Glutamatergic neuron (in vitro differentiated cells): ENCODE results near the gene PTP4A2. TPM values are rescaled to one million over a fixed set of nuclear protein-coding genes. Genes with fewer than 3 reads are reported as not detected.
"Not testable (repeated sequence)": the region's sequence is repeated elsewhere in the genome, so short reads cannot be mapped to it uniquely, and the experiment has no call there.

Experiments
- DNase-seq: peaks from one replicate; pipeline ENCODE4 v3.0.0; 2022
- H3K27ac Mint-ChIP-seq: one replicate; pipeline ENCODE4 v1.8.0; 2020; ENCODE audit warnings: mild to moderate bottlenecking, mixed read lengths, inconsistent platforms; ENCODE audit not compliant: unreplicated experiment
- H3K27me3 Mint-ChIP-seq: one replicate; pipeline ENCODE4 v1.8.0; 2020; ENCODE audit warnings: mild to moderate bottlenecking, moderate library complexity, mixed read lengths, inconsistent platforms; ENCODE audit not compliant: unreplicated experiment
- H3K36me3 Mint-ChIP-seq: one replicate; pipeline ENCODE4 v1.8.0; 2020; ENCODE audit warnings: mild to moderate bottlenecking, mixed read lengths, inconsistent platforms; ENCODE audit not compliant: unreplicated experiment
- H3K4me1 Mint-ChIP-seq: one replicate; pipeline ENCODE4 v1.8.0; 2020; ENCODE audit warnings: mild to moderate bottlenecking, low read depth, mixed read lengths, inconsistent platforms; ENCODE audit not compliant: unreplicated experiment
- H3K4me3 Mint-ChIP-seq: one replicate; pipeline ENCODE4 v1.8.0; 2020; ENCODE audit warnings: mild to moderate bottlenecking, mixed read lengths, inconsistent platforms; ENCODE audit not compliant: unreplicated experiment
- H3K9me3 Mint-ChIP-seq: one replicate; pipeline ENCODE4 v1.8.0; 2020; ENCODE audit warnings: mild to moderate bottlenecking, moderate library complexity, mixed read lengths, inconsistent platforms; ENCODE audit not compliant: unreplicated experiment
- total RNA-seq: library from RNA; stranded (reverse); fragmentation: NEBNext Ultra II Directional; extraction: Animal tissue kit (Norgen Biotek cat#: 25700); gene quantifications from one replicate; pipeline ENCODE4 v1.2.1, GENCODE V29; 2021; ENCODE audit not compliant: unreplicated experiment
- TF ChIP-seq, protein P1 (sequence below): fragments of 200-600 bp; sonication (generic); IDR thresholded peaks from one replicate; pipeline ENCODE4 v1.5.0; 2021; ENCODE audit not compliant: partially characterized antibody, unreplicated experiment

The PTP4A2 gene
- total RNA-seq, 1 donor from 2014 or later = 120 TPM

DNA sequence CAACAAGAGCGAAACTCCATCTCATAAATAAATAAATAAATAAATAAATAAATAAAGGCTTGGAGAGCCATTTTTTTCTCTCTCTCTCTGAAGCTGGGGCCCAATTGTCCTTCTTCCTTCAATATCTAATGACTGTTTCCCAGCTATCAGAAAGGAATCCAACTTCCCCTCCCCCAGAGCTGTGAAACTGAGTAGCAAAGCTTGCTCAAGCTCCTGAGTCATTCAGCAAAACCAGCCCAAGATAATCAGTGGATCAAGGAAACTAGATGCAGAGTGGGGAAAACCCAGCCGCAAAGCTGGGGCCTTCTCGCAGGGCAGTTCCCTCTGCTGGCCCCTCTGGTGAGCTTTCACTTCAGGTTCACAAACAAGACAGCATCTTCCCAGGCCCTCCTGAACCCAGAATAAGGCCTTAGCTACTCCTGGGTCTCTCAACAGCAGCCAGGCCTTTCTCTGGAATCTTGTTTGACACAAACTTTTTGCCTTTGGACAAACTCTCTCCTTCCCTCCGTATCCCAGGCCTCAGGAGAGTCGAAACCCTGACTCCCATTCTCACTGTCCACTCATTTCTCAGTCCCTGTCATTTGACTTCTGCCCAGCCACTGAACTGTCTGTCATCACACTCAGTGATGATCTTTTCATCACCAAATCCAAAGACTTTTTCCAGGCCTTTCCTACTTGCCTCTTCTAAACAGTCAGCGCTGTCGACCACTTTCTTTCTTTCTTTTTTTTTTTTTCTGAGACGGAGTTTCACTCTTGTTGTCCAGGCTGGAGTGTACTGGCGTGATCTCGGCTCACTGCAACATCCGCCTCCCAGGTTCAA, 18.0 kb upstream of the PTP4A2 start:
- Mint-ChIP-seq H3K27me3 (peaks cover 10% of the 10 kb centered on the region), H3K4me3 (no peak overlapping the region), H3K27ac (peak overlapping the region; percentile 18), H3K36me3 (no peaks in the 10 kb centered on the region), H3K4me1 (peaks cover 9% of the 10 kb centered on the region), H3K9me3 (peaks cover 5% of the 10 kb centered on the region)
- TF ChIP-seq, protein P1, sequence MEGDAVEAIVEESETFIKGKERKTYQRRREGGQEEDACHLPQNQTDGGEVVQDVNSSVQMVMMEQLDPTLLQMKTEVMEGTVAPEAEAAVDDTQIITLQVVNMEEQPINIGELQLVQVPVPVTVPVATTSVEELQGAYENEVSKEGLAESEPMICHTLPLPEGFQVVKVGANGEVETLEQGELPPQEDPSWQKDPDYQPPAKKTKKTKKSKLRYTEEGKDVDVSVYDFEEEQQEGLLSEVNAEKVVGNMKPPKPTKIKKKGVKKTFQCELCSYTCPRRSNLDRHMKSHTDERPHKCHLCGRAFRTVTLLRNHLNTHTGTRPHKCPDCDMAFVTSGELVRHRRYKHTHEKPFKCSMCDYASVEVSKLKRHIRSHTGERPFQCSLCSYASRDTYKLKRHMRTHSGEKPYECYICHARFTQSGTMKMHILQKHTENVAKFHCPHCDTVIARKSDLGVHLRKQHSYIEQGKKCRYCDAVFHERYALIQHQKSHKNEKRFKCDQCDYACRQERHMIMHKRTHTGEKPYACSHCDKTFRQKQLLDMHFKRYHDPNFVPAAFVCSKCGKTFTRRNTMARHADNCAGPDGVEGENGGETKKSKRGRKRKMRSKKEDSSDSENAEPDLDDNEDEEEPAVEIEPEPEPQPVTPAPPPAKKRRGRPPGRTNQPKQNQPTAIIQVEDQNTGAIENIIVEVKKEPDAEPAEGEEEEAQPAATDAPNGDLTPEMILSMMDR = no peak
- no peak for DNase-seq

DNA sequence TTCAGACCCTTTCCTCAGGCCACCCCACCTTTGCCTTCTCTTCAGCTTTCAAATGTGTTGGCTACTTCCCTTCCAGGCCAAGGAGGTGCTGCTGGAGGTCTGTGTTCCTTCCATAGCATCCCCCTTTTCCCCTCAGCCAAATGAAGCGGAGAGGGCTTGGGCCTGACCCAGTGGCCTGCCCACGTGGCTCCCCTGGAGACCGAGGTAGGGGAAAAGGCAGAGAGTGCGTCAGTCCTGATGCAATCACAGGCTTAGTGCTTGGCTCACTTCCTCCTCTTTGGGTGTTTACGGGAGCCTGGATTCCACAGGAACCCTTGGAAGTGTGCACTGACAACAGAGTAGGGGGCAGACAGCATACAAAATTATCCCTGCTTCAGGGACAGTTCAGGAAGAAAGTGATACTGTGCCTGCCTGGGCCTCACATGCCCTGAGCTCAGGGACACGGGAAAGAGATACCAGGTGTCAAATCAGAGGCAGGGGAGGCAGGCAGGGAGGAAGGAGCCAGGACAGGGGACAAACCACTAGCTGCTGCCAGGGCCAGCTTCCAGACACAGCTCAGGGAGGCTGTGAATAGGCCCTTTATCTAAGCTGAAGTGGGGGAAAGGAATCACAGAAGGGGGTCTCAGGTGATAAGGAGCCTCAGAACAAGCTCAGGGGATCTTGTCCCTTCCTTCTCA, 16.6 kb upstream of the PTP4A2 start:
- H3K9me3 Mint-ChIP-seq = peaks cover 5% of the 10 kb centered on the region
- peaks cover 8% of the 10 kb centered on the region for H3K4me1 Mint-ChIP-seq
- TF ChIP-seq, protein P1 = no peak
- no peaks in the 10 kb centered on the region for H3K36me3 Mint-ChIP-seq
- peaks cover 10% of the 10 kb centered on the region for H3K27me3 Mint-ChIP-seq
- DNase-seq = no peak
- H3K4me3 Mint-ChIP-seq = no peak overlapping the region
- H3K27ac Mint-ChIP-seq = no peak overlapping the region

DNA sequence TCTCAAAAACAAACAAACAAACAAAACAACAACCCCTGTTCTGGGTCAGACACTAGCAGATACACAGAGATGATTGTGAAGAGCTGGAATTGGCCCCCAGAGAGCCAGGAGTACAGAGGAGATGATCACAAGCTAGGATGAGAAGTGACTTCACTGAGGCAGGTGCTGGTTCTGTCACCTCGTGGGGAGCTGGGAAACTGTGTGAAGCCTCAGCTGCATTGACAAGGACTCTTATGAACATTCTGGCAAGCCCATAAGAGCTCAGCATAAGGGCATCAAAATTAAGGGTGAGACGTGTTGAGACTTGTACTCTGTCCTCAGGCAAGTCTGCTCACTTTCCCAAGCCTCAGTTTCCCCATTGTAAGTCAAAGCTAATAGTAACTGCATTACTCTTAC, 14.7 kb upstream of the PTP4A2 start:
- no peak for DNase-seq
- Mint-ChIP-seq H3K27me3 (peaks cover 6% of the 10 kb centered on the region), H3K27ac (no peak overlapping the region)

DNA sequence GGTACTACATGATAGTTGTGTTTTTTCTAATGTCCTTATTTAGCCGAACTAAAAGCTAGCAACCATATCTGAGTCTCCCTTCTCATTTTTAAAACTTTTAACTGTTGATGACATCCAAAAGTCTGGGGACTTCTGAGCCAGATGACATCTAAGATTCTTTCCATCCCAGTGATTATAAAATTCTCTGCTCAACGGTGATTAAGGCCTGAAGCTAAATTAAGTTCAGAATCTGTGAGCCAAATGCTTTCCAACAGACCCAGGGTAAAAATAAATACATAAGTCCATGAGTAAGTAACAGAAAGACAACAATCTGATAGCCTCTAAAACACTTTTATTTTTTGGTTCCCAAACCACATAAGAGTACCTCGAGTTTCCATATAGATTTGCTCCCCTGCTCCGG, 13.1 kb upstream of the PTP4A2 start:
- Mint-ChIP-seq H3K4me3 (no peak overlapping the region), H3K27ac (no peak overlapping the region), H3K4me1 (peaks cover under 1% of the 10 kb centered on the region), H3K9me3 (no peaks in the 10 kb centered on the region), H3K36me3 (no peaks in the 10 kb centered on the region), H3K27me3 (peaks cover 6% of the 10 kb centered on the region)
- no peak for DNase-seq
- TF ChIP-seq, protein P1 = no peak

More for the DNA sequence above, 14.7 kb upstream of the PTP4A2 start:
- H3K9me3 Mint-ChIP-seq = no peaks in the 10 kb centered on the region
- H3K36me3 Mint-ChIP-seq = no peaks in the 10 kb centered on the region
- H3K4me1 Mint-ChIP-seq = peaks cover 2% of the 10 kb centered on the region
- H3K4me3 Mint-ChIP-seq = no peak overlapping the region
- TF ChIP-seq, protein P1 = no peak

DNA sequence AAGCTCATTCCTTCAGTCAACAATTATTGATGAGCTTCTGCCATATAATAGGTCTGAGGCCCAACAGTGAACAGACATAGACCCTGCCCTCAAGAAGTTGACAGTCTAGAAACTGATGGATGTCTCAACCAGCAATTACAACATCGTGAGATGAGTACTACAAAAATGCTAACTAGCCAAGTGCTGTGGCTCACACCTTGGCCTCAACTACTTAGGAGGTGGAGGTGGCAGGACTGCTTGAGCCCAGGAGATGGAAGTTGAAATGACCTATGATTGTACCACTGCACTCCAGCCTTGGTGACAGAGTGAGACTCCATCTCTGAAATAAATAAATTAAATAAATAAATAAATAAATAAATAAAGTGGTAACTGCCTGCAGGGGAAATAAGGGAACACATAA, 11.7 kb upstream of the PTP4A2 start:
- DNase-seq = no peak
- H3K36me3 Mint-ChIP-seq = no peaks in the 10 kb centered on the region
- H3K27me3 Mint-ChIP-seq = peaks cover 6% of the 10 kb centered on the region
- no peak overlapping the region for H3K4me3 Mint-ChIP-seq
- no peaks in the 10 kb centered on the region for H3K4me1 Mint-ChIP-seq
- TF ChIP-seq, protein P1 = no peak
- no peak overlapping the region for H3K27ac Mint-ChIP-seq
- H3K9me3 Mint-ChIP-seq = no peaks in the 10 kb centered on the region

DNA sequence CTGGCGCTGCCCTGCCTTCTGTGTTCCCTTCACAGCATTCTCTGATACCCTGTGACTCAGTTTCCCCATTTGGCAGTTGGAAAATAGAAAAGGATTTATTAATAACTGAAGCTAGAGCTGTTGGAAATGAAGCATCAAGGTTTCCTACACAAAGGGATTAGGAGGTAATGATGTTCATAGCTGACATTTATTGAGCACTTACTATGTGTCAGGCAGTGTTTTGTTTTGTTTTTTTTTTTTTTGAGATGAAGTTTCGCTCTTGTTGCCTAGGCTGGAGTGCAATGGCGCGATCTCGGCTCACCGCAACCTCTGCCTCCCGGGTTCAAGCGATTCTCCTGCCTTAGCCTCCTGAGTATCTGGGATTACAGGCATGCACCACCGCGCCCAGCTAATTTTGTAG, 7.5 kb upstream of the PTP4A2 start:
- H3K27ac Mint-ChIP-seq, H3K9me3 Mint-ChIP-seq, H3K4me3 Mint-ChIP-seq, H3K36me3 Mint-ChIP-seq, DNase-seq, H3K27me3 Mint-ChIP-seq, H3K4me1 Mint-ChIP-seq: not testable (repeated sequence)
